Measurements from ENCODE around the gene SLC4A1AP.

The SLC4A1AP gene

GRCh38 chr2:27697660-27698059, 34.0 kb downstream of the SLC4A1AP start:
- no peak for DNase-seq (ENCODE audit: low read depth in 2 of 3, low spot score in 1 of 3)

GRCh38 chr2:27701676-27702075, 38.0 kb downstream of the SLC4A1AP start:
- no peak for DNase-seq (ENCODE audit: low read depth in 2 of 3, low spot score in 1 of 3)

- no peak for DNase-seq (ENCODE audit: low read depth in 2 of 3, low spot score in 1 of 3)
Observed at GRCh38 chr2:27702302-27702701, 38.6 kb downstream of the SLC4A1AP start.

- DNase-seq (ENCODE audit: low read depth in 2 of 3, low spot score in 1 of 3), result peak; percentile 80 to 95 (median 80)
Observed at GRCh38 chr2:27703638-27704341, 40.1 kb downstream of the SLC4A1AP start.

- no peak for DNase-seq (ENCODE audit: low read depth in 2 of 3, low spot score in 1 of 3)
Observed at GRCh38 chr2:27704342-27704876, 40.7 kb downstream of the SLC4A1AP start.

- no peak for DNase-seq (ENCODE audit: low read depth in 2 of 3, low spot score in 1 of 3)
Observed at GRCh38 chr2:27705851-27706622, 42.3 kb downstream of the SLC4A1AP start.

GRCh38 chr2:27707462-27708256, 44.0 kb downstream of the SLC4A1AP start:
- DNase-seq (ENCODE audit: low read depth in 2 of 3, low spot score in 1 of 3), result no peak

- no peak for DNase-seq (ENCODE audit: low read depth in 2 of 3, low spot score in 1 of 3)
Observed at GRCh38 chr2:27708257-27708654, 44.6 kb downstream of the SLC4A1AP start.

GRCh38 chr2:27708666-27709065, 45.0 kb downstream of the SLC4A1AP start:
- DNase-seq (ENCODE audit: low read depth in 2 of 3, low spot score in 1 of 3), result no peak

GRCh38 chr2:27709326-27709725, 45.6 kb downstream of the SLC4A1AP start:
- DNase-seq (ENCODE audit: low read depth in 2 of 3, low spot score in 1 of 3), result no peak

- DNase-seq (ENCODE audit: low read depth in 2 of 3, low spot score in 1 of 3), result no peak
Observed at GRCh38 chr2:27709960-27710575, 46.4 kb downstream of the SLC4A1AP start.

- DNase-seq (ENCODE audit: low read depth in 2 of 3, low spot score in 1 of 3), result no peak
Observed at GRCh38 chr2:27710640-27711430, 47.1 kb downstream of the SLC4A1AP start.

GRCh38 chr2:27711804-27712203, 48.1 kb downstream of the SLC4A1AP start:
- no peak for DNase-seq (ENCODE audit: low read depth in 2 of 3, low spot score in 1 of 3)

GRCh38 chr2:27712522-27712921, 48.8 kb downstream of the SLC4A1AP start:
- DNase-seq (ENCODE audit: low read depth in 2 of 3, low spot score in 1 of 3), result no peak

- DNase-seq (ENCODE audit: low read depth in 2 of 3, low spot score in 1 of 3), result no peak
Observed at GRCh38 chr2:27713201-27713600, 49.5 kb downstream of the SLC4A1AP start.

- no peak for DNase-seq (ENCODE audit: low read depth in 2 of 3, low spot score in 1 of 3)
Observed at GRCh38 chr2:27714053-27714452, 50.4 kb downstream of the SLC4A1AP start.

- DNase-seq (ENCODE audit: low read depth in 2 of 3, low spot score in 1 of 3), result no peak
Observed at GRCh38 chr2:27714851-27715291, 51.2 kb downstream of the SLC4A1AP start.

GRCh38 chr2:27715318-27716210, 51.9 kb downstream of the SLC4A1AP start:
- DNase-seq (ENCODE audit: low read depth in 2 of 3, low spot score in 1 of 3), result peak in 1 of 3 donors; percentile 28
